Skeletal muscle satellite cell (primary cell): ENCODE results near the gene UAP1. TPM values are rescaled to one million over a fixed set of nuclear protein-coding genes. Genes with fewer than 3 reads are reported as not detected.
A peak's percentile ranks its signal among the peaks of the same experiment; 100 is the strongest.

Experiments
- H3K27me3 ChIP-seq: 2 replicates; pipeline ENCODE4 v1.7.0; 2013; ENCODE audit warnings: low read length; ENCODE audit not compliant: control insufficient read depth, insufficient read depth
- H3K36me3 ChIP-seq: 2 replicates; pipeline ENCODE4 v1.7.0; 2013; ENCODE audit warnings: mild to moderate bottlenecking, control low read depth, low read length; ENCODE audit not compliant: insufficient read depth
- H3K4me1 ChIP-seq: 2 replicates; pipeline ENCODE4 v1.7.0; 2013; ENCODE audit warnings: low read length; ENCODE audit not compliant: control insufficient read depth, insufficient read depth
- H3K4me2 ChIP-seq: 2 replicates; pipeline ENCODE4 v1.7.0; 2013; ENCODE audit warnings: mild to moderate bottlenecking, low read length
- H3K4me3 ChIP-seq: 2 replicates; pipeline ENCODE4 v1.7.0; 2013; ENCODE audit warnings: low read length
- H3K9ac ChIP-seq: 2 replicates; pipeline ENCODE4 v1.7.0; 2013; ENCODE audit warnings: mild to moderate bottlenecking, low read depth, low read length, moderate library complexity
- H3K9me3 ChIP-seq: replicated peaks from 2 replicates; pipeline ENCODE4 v1.7.0; 2013; ENCODE audit warnings: mild to moderate bottlenecking, control low read depth, low read length
- small RNA-seq: library from RNA; depleted of rRNA; stranded (forward); fragments of <200 nt; gene quantifications from one replicate; pipeline ENCODE3, GENCODE V24; 2012

Gene UAP1

GRCh38 chr1:162633081-162633762 lies 71.7 kb downstream of the UAP1 start:
- Histone ChIP-seq H3K4me3 (peak overlapping the region; percentile 76), H3K9ac (peak overlapping the region; percentile 89), H3K4me2 (peak overlapping the region; percentile 92)

GRCh38 chr1:162635418-162635817 lies 73.9 kb downstream of the UAP1 start:
- Histone ChIP-seq H3K9me3 (no peaks in the 10 kb centered on the region), H3K4me2 (peak overlapping the region; percentile 92), H3K36me3 (peaks cover 10% of the 10 kb centered on the region), H3K9ac (no peak overlapping the region), H3K4me3 (peak overlapping the region; percentile 76), H3K27me3 (no peaks in the 10 kb centered on the region), H3K4me1 (peaks cover 35% of the 10 kb centered on the region)

More at GRCh38 chr1:162633081-162633762, 71.7 kb downstream of the UAP1 start:
- no peaks in the 10 kb centered on the region for H3K27me3 ChIP-seq
- H3K9me3 ChIP-seq: no peaks in the 10 kb centered on the region
- H3K4me1 ChIP-seq: peaks cover 53% of the 10 kb centered on the region
- H3K36me3 ChIP-seq: no peaks in the 10 kb centered on the region

- H3K36me3 ChIP-seq: peaks cover 10% of the 10 kb centered on the region
Measured at GRCh38 chr1:162639718-162640117, 78.2 kb downstream of the UAP1 start.

GRCh38 chr1:162641114-162641513 lies 79.6 kb downstream of the UAP1 start:
- Histone ChIP-seq H3K4me2 (no peak overlapping the region), H3K9ac (no peak overlapping the region), H3K27me3 (no peaks in the 10 kb centered on the region), H3K36me3 (peaks cover 10% of the 10 kb centered on the region), H3K4me3 (no peak overlapping the region), H3K9me3 (no peaks in the 10 kb centered on the region), H3K4me1 (peaks cover 13% of the 10 kb centered on the region)

More at GRCh38 chr1:162639718-162640117, 78.2 kb downstream of the UAP1 start:
- Histone ChIP-seq H3K4me2 (no peak overlapping the region), H3K4me1 (peaks cover 19% of the 10 kb centered on the region), H3K27me3 (no peaks in the 10 kb centered on the region), H3K9me3 (no peaks in the 10 kb centered on the region), H3K4me3 (no peak overlapping the region), H3K9ac (no peak overlapping the region)

GRCh38 chr1:162644986-162645314 lies 83.4 kb downstream of the UAP1 start:
- H3K9me3 ChIP-seq: no peaks in the 10 kb centered on the region

GRCh38 chr1:162645666-162646065 lies 84.1 kb downstream of the UAP1 start:
- no peak overlapping the region for H3K4me3 ChIP-seq
- no peaks in the 10 kb centered on the region for H3K9me3 ChIP-seq
- H3K36me3 ChIP-seq: no peaks in the 10 kb centered on the region
- H3K27me3 ChIP-seq: no peaks in the 10 kb centered on the region
- no peak overlapping the region for H3K9ac ChIP-seq
- no peak overlapping the region for H3K4me2 ChIP-seq
- peaks cover 13% of the 10 kb centered on the region for H3K4me1 ChIP-seq

More at GRCh38 chr1:162644986-162645314, 83.4 kb downstream of the UAP1 start:
- Histone ChIP-seq H3K4me2 (no peak overlapping the region), H3K4me3 (no peak overlapping the region), H3K27me3 (no peaks in the 10 kb centered on the region), H3K36me3 (no peaks in the 10 kb centered on the region), H3K9ac (no peak overlapping the region), H3K4me1 (peaks cover 13% of the 10 kb centered on the region)

- Histone ChIP-seq H3K27me3 (no peaks in the 10 kb centered on the region), H3K4me1 (peaks cover 5% of the 10 kb centered on the region), H3K9ac (no peak overlapping the region)
Measured at GRCh38 chr1:162649583-162649982, 88.1 kb downstream of the UAP1 start.

More at GRCh38 chr1:162649583-162649982, 88.1 kb downstream of the UAP1 start:
- Histone ChIP-seq H3K4me3 (no peak overlapping the region), H3K36me3 (no peaks in the 10 kb centered on the region), H3K4me2 (no peak overlapping the region), H3K9me3 (no peaks in the 10 kb centered on the region)

Small RNA genes within 50 kb of the gene (small RNA-seq; reads per million reads assigned to genes)
- not detected for gene UQCRBP2
